Duodenal mucosa (tissue), 2 donors: ENCODE results near the gene ADRM1.

Source experiments
- H3K27ac ChIP-seq: one replicate; pipeline ENCODE4 v1.7.0; 2013; ENCODE audit warnings: low read depth, low read length
- H3K27me3 ChIP-seq, 2 donors: one replicate each; pipeline ENCODE4 v1.7.0; 2013; ENCODE audit warnings: low read length in 2 of 2, control low read depth in 1 of 2; ENCODE audit not compliant: insufficient read depth in 2 of 2, control insufficient read depth in 1 of 2
- H3K36me3 ChIP-seq, 2 donors: one replicate each; pipeline ENCODE4 v1.7.0; 2013; ENCODE audit warnings: low read length in 2 of 2, control low read depth in 1 of 2; ENCODE audit not compliant: insufficient read depth in 2 of 2, control insufficient read depth in 1 of 2
- H3K4me1 ChIP-seq, 2 donors: one replicate each; pipeline ENCODE4 v1.7.0; 2013; ENCODE audit warnings: low read length in 2 of 2, control low read depth in 1 of 2; ENCODE audit not compliant: insufficient read depth in 2 of 2, control insufficient read depth in 1 of 2
- H3K4me3 ChIP-seq, 2 donors: one replicate each; pipeline ENCODE4 v1.7.0; 2013; ENCODE audit warnings: low read length in 2 of 2, low read depth in 1 of 2
- H3K9ac ChIP-seq, 2 donors: one replicate each; pipeline ENCODE4 v1.7.0; 2013; ENCODE audit warnings: low read length in 2 of 2, low read depth in 1 of 2
- H3K9me3 ChIP-seq, 2 donors: one replicate each; pipeline ENCODE4 v1.7.0; 2013; ENCODE audit warnings: low read length in 2 of 2, control low read depth in 1 of 2; ENCODE audit not compliant: control insufficient read depth in 1 of 2

The ADRM1 gene

GRCh38 chr20:62304331-62305148 is 1.7 kb downstream of the ADRM1 start:
- H3K27me3 ChIP-seq, result no peaks in the 10 kb centered on the region
- H3K36me3 ChIP-seq, result peaks cover 37 to 47% of the 10 kb centered on the region in 2 donors
- H3K4me1 ChIP-seq, result peaks cover 21 to 25% of the 10 kb centered on the region in 2 donors
- H3K9ac ChIP-seq, result peak overlapping the region; percentile 53 to 84
- no peak overlapping the region for H3K27ac ChIP-seq
- no peaks in the 10 kb centered on the region for H3K9me3 ChIP-seq
- peak overlapping the region; percentile 81 to 91 for H3K4me3 ChIP-seq

- Histone ChIP-seq H3K4me3 (peak overlapping the region; percentile 81 to 91), H3K36me3 (peaks cover 37 to 47% of the 10 kb centered on the region in 2 donors), H3K27ac (no peak overlapping the region)
Measured at GRCh38 chr20:62305149-62305764, 2.5 kb downstream of the ADRM1 start.

GRCh38 chr20:62305765-62306413 is 3.1 kb downstream of the ADRM1 start:
- Histone ChIP-seq H3K27ac (no peak overlapping the region), H3K4me1 (peaks cover 21 to 25% of the 10 kb centered on the region in 2 donors), H3K36me3 (peaks cover 37 to 47% of the 10 kb centered on the region in 2 donors), H3K27me3 (no peaks in the 10 kb centered on the region), H3K9me3 (no peaks in the 10 kb centered on the region), H3K9ac (no peak overlapping the region), H3K4me3 (no peak overlapping the region)

More at GRCh38 chr20:62305149-62305764, 2.5 kb downstream of the ADRM1 start:
- Histone ChIP-seq H3K4me1 (peaks cover 21 to 25% of the 10 kb centered on the region in 2 donors), H3K9me3 (no peaks in the 10 kb centered on the region), H3K9ac (peak overlapping the region in 1 of 2 donors; percentile 53), H3K27me3 (no peaks in the 10 kb centered on the region)

- Histone ChIP-seq H3K27ac (no peak overlapping the region), H3K36me3 (peaks cover 37 to 47% of the 10 kb centered on the region in 2 donors), H3K9ac (no peak overlapping the region), H3K9me3 (no peaks in the 10 kb centered on the region), H3K4me3 (no peak overlapping the region), H3K4me1 (peaks cover 21 to 25% of the 10 kb centered on the region in 2 donors), H3K27me3 (no peaks in the 10 kb centered on the region)
Measured at GRCh38 chr20:62306414-62307187, 3.8 kb downstream of the ADRM1 start.

- Histone ChIP-seq H3K4me3 (no peak overlapping the region), H3K27ac (no peak overlapping the region), H3K27me3 (no peaks in the 10 kb centered on the region), H3K36me3 (peaks cover 37 to 50% of the 10 kb centered on the region in 2 donors), H3K9ac (no peak overlapping the region), H3K9me3 (no peaks in the 10 kb centered on the region), H3K4me1 (peaks cover 21 to 25% of the 10 kb centered on the region in 2 donors)
Measured at GRCh38 chr20:62307226-62308101, 4.7 kb downstream of the ADRM1 start.

GRCh38 chr20:62308102-62308822 is 5.5 kb downstream of the ADRM1 start:
- Histone ChIP-seq H3K9me3 (no peaks in the 10 kb centered on the region), H3K4me1 (peaks cover 21 to 25% of the 10 kb centered on the region in 2 donors), H3K36me3 (peaks cover 37 to 53% of the 10 kb centered on the region in 2 donors), H3K27me3 (no peaks in the 10 kb centered on the region), H3K4me3 (no peak overlapping the region), H3K27ac (no peak overlapping the region), H3K9ac (no peak overlapping the region)

- H3K4me1 ChIP-seq, result peaks cover 14% of the 10 kb centered on the region in 2 donors
- peaks cover 37 to 52% of the 10 kb centered on the region in 2 donors for H3K36me3 ChIP-seq
- H3K9me3 ChIP-seq, result no peaks in the 10 kb centered on the region
- H3K9ac ChIP-seq, result no peak overlapping the region
- H3K27ac ChIP-seq, result no peak overlapping the region
- no peaks in the 10 kb centered on the region for H3K27me3 ChIP-seq
- H3K4me3 ChIP-seq, result no peak overlapping the region
Measured at GRCh38 chr20:62309198-62309944, 6.6 kb downstream of the ADRM1 start.

- no peaks in the 10 kb centered on the region for H3K27me3 ChIP-seq
- H3K4me1 ChIP-seq, result peaks cover 6% of the 10 kb centered on the region in 2 donors
- H3K27ac ChIP-seq, result no peak overlapping the region
- no peak overlapping the region for H3K9ac ChIP-seq
- H3K9me3 ChIP-seq, result no peaks in the 10 kb centered on the region
- H3K4me3 ChIP-seq, result no peak overlapping the region
- peaks cover 33 to 49% of the 10 kb centered on the region in 2 donors for H3K36me3 ChIP-seq
Measured at GRCh38 chr20:62309947-62310756, 7.4 kb downstream of the ADRM1 start.
